Measurements from ENCODE around the gene HSP90AA1. TPM values are rescaled to one million over a fixed set of nuclear protein-coding genes. Genes with fewer than 3 reads are reported as not detected.

Gene HSP90AA1
- total and polyA plus RNA-seq, 10 donors, result 98.3 to 395 (median 209) TPM

DNA sequence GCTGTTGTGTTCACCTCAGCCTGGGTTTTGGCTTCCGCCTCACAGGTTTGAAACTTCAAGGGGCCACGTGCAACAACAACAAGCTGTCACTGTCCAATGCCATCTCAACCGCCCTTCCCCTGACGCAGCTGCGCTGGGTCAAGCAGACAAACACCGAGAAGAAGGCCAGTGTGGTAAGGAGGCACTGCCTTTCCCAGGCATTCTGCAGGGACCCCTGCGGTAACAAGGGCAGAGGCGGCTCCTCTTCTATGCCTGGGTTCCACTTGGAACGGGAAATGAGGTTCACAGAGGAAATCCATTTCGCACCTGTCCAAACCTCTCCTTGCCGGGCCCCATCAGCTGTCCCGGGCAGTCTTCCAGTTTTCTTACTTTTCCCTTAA is 36.8 kb downstream of the HSP90AA1 start:
- peaks cover 5 to 98% (median 82%) of the 10 kb centered on the region in 6 donors for H3K36me3 ChIP-seq
- H3K4me3 ChIP-seq, result no peak overlapping the region
- intact Hi-C loops (cut with DNase I; ENCODE audit: low total_unique reads), result no loop called here
- WGBS, 5 donors, result 92 to 96% (median 95%) methylated on average over 10 to 12 of the region's 12 CpGs
- no peaks in the 10 kb centered on the region for H3K4me1 ChIP-seq
- peak; percentile 54 for DNase-seq
- no peak overlapping the region for H3K27ac ChIP-seq
- TF ChIP-seq POLR2AphosphoS5 (IDR thresholded peaks at IDR 0.05) (no peak), POLR2A (IDR thresholded peaks at IDR 0.05) (no peak)
- TF ChIP-seq, protein P1, sequence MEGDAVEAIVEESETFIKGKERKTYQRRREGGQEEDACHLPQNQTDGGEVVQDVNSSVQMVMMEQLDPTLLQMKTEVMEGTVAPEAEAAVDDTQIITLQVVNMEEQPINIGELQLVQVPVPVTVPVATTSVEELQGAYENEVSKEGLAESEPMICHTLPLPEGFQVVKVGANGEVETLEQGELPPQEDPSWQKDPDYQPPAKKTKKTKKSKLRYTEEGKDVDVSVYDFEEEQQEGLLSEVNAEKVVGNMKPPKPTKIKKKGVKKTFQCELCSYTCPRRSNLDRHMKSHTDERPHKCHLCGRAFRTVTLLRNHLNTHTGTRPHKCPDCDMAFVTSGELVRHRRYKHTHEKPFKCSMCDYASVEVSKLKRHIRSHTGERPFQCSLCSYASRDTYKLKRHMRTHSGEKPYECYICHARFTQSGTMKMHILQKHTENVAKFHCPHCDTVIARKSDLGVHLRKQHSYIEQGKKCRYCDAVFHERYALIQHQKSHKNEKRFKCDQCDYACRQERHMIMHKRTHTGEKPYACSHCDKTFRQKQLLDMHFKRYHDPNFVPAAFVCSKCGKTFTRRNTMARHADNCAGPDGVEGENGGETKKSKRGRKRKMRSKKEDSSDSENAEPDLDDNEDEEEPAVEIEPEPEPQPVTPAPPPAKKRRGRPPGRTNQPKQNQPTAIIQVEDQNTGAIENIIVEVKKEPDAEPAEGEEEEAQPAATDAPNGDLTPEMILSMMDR (IDR thresholded peaks at IDR 0.05 in 8 of 11, conservative IDR thresholded peaks at IDR 0.05 in 3 of 11), result no peak
- no peaks in the 10 kb centered on the region for H3K27me3 ChIP-seq (replicated peaks in 1 of 7)
- H3K9me3 ChIP-seq, result no peaks in the 10 kb centered on the region

DNA sequence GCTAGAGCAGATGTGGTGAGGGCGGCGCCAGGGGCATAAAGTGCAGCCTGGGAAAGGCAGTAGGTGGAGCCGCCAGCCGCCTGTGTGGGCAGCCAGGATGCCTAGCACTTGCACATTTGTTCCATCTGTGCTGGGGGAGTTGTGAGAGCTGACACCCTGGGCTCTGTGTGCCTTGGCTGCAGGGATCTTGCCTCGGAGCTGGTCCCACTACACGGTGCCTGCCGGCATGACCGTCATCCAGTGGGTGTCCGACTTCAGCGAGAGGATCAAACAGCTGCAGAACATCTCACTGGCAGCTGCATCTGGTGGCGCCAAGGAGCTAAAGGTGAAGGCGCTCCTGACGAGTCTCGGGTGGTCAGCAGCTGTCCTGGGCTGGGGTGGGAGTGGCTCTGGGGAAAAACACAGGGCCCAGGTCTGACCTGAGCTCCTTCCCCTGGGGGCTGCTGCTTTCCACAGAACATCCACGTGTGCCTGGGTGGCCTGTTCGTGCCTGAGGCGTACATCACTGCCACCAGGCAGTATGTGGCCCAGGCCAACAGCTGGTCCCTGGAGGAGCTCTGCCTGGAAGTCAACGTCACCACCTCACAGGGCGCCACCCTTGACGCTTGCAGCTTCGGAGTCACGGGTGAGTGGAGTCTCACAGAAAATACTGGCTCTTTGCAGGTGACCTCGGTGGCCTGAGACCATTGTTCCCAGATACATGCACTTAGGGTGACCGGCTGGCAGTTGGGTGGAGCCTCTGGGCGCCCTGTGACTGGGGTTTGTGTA is 37.4 kb downstream of the HSP90AA1 start:
- intact Hi-C loops (cut with DNase I; ENCODE audit: low total_unique reads), result no loop called here
- TF ChIP-seq POLR2AphosphoS5 (IDR thresholded peaks at IDR 0.05), result peak in 1 of 3 donors; percentile 24
- TF ChIP-seq, protein P1 (IDR thresholded peaks at IDR 0.05 in 8 of 11, conservative IDR thresholded peaks at IDR 0.05 in 3 of 11), result no peak
- no peak for TF ChIP-seq POLR2A (IDR thresholded peaks at IDR 0.05)
- 88 to 94% (median 91%) methylated on average over 20 to 25 of the region's 25 CpGs for WGBS, 5 donors
- Histone ChIP-seq H3K27ac (no peak overlapping the region), H3K4me3 (no peak overlapping the region), H3K9me3 (no peaks in the 10 kb centered on the region), H3K27me3 (replicated peaks in 1 of 7) (no peaks in the 10 kb centered on the region), H3K36me3 (peaks cover 5 to 99% (median 88%) of the 10 kb centered on the region in 6 donors), H3K4me1 (no peaks in the 10 kb centered on the region)
- DNase-seq, result peak; percentile 60

DNA sequence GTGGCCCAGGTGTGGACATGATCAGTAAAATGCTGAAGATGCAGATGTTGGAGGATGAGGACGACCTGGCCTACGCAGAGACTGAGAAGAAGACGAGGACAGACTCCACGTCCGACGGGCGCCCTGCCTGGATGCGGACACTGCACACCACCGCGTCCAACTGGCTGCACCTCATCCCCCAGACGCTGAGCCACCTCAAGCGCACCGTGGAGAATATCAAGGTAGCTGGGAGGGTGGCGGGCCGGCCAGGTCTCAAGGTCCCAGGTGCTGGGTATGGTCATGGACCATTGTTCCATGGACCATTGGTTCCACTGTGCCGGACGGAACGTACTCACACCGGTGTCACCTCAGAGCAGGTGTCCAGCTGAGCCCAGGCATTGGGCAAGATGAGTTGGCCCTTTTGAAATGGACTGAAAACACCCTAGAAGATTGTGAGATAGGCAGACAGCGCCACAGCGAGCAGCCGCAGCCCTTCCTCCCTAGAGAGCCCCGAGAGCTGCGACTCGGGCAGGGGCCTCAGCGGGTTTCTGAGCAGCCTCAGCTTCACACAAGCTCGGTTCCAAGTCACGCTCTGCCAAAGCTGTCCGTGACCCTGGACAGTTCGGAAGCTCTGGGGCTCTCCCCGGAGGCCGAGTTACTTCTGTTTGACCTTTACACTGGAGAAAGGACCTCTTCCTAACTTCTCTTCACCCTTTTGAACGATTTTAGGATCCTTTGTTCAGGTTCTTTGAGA is 38.9 kb downstream of the HSP90AA1 start:
- intact Hi-C loops (cut with DNase I; ENCODE audit: low total_unique reads), result no loop called here
- Histone ChIP-seq H3K4me1 (no peaks in the 10 kb centered on the region), H3K27me3 (replicated peaks in 1 of 7) (no peaks in the 10 kb centered on the region), H3K4me3 (no peak overlapping the region), H3K9me3 (no peaks in the 10 kb centered on the region), H3K36me3 (peaks cover 5 to 100% (median 98%) of the 10 kb centered on the region in 6 donors), H3K27ac (no peak overlapping the region)
- no peak for DNase-seq
- TF ChIP-seq POLR2AphosphoS5 (IDR thresholded peaks at IDR 0.05) (peak in 2 of 3 donors; percentile 11 to 53), POLR2A (IDR thresholded peaks at IDR 0.05) (no peak)
- 92 to 96% (median 94%) methylated on average over 32 to 33 of the region's 33 CpGs for WGBS, 5 donors

DNA sequence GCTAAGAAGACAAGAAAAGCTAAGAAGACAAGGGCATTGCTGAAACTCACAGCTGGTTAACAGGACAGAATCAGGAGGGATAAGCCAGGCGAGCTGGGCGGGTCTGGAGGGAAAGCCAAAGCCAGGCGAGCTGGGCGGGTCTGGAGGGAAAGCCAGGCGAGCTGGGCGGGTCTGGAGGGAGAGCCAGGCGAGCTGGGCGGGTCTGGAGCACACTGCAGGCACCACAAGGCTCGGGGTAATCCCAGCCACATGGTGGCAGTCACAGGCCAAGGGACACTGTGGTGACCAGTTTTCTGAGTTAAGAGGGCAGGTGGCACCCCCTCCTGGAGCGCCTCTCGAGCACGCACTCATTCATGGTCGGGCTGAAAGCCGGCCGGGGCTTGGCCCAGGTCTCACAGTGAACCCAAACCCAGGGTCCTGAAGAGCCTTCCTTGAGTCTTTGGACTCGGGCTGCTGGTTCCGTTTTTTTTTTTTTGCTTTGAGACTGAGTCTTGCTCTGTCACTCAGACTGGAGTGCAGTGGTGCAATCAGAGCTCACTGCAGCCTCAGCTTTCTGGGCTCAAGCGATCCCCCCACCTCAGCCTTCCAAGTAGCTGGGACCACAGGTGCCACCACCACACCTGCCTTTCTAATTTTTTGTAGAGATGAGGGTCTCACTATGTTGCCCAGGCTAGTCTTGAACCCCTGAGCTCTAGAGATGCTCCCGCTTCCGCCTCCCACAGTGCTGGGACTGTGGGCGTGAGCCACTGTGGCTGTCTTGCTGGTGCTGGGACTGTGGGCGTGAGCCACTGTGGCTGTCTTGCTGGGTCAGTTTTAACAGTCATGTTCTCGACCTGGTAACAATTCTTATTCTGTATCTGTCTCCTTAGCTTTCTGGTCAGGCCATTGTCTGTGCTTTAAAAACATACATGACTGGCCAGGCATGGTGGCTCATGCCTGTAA is 40.2 kb downstream of the HSP90AA1 start:
- TF ChIP-seq POLR2A (IDR thresholded peaks at IDR 0.05) (no peak), POLR2AphosphoS5 (IDR thresholded peaks at IDR 0.05) (peak in 2 of 3 donors; percentile 26 to 72)
- TF ChIP-seq, protein P1 (IDR thresholded peaks at IDR 0.05 in 8 of 11, conservative IDR thresholded peaks at IDR 0.05 in 3 of 11), result peak in 9 of 11 experiments; percentile 16 to 57 (median 40)
- WGBS, 5 donors, result 65 to 85% (median 80%) methylated on average over 23 of the region's 23 CpGs
- H3K27ac ChIP-seq, result no peak overlapping the region
- no peaks in the 10 kb centered on the region for H3K4me1 ChIP-seq
- no peak overlapping the region for H3K4me3 ChIP-seq
- no peaks in the 10 kb centered on the region for H3K9me3 ChIP-seq
- DNase-seq, result peak; percentile 82
- H3K36me3 ChIP-seq, result peaks cover 11 to 100% (median 99%) of the 10 kb centered on the region in 6 donors
- intact Hi-C loops (cut with DNase I; ENCODE audit: low total_unique reads), result no loop called here
- no peaks in the 10 kb centered on the region for H3K27me3 ChIP-seq (replicated peaks in 1 of 7)

Data from spleen (tissue), 11 donors.